HG03108 (cell line): ENCODE measurements around the gene RASGEF1C.
"Not testable (repeated sequence)": the region's sequence is repeated elsewhere in the genome, so short reads cannot be mapped to it uniquely, and the experiment has no call there.

ENCODE experiments used
- ATAC-seq: cut with Tn5 transposase; IDR thresholded peaks from one replicate; pipeline ENCODE4 v1.9.1; 2021; ENCODE audit warnings: moderate library complexity; ENCODE audit not compliant: unreplicated experiment

Gene RASGEF1C

DNA sequence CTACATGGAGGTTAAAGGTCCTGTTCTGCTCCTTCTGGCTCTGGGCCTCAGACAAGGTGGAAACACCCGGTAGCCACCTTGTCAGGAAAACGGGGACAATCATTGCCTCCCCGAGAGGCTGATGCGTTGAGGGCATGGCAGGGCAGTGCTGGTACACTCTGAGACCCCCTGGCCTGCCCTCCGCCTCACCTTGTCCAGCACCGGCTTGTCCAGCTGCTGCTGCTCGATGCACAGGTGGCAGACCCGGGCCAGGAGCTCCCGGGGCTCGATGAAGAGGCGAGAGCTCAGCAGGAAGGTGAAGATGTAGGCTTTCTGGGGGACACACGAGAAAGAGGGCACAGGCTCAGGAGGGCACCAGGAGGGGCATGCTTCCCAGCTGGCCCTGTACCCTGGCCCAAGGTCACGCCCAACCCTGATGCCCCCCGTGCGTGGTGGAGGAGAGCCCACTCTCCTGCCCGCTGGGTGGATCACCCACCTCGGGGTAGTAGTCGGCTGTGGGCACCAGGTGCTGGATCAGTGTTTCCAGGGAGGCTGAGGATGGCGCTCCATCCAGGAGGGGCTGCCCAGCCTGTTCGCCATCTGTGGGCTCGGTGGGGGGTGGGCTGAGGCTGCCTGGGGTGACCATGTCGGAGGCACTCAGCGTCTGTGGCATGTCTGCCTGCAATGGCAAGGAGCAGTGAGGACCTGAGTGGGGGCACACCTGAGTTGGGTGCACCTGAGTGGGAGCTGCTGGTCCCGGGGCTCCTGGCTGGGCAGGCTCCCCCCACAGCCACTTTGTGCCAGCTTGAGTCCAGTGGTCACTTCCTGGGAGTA, 71.4 kb downstream of the RASGEF1C start:
- no peak for ATAC-seq

DNA sequence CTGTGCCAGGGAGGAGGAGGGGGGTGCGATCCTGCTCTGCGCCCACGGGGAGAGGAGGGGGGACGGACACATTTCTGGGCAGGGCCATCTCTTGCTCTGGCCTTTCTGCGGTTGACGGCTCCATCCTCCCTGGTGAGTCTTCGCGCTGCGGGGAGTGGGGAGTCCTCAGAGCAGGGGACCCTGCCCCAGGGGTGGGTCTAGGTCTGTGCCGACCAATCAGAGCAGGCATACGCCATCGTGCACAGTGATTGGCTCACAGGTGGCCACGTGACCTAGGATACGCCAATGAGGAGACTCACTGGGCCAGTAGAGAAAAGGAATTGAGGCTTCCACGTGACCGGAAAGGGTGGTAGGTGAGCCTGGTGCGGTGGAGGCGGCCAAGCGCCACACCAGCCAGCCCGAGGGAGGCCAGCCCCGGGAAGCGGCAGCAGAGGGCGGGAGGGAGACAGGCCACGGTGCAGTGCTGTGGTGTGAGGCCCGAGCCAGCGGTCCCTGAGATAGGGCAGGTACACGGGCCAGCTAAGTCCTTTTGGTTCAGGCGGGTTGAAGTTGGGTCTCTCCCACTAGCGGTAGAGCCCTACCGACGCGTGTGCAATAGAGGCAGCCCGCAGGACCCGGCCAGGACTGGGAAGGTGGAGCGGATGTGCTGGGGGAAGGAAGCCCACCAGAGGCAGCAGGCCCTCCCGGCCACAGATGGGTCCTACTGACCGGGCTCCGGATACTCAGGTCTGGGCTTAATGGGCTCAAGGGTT, 72.2 kb downstream of the RASGEF1C start:
- no peak for ATAC-seq

DNA sequence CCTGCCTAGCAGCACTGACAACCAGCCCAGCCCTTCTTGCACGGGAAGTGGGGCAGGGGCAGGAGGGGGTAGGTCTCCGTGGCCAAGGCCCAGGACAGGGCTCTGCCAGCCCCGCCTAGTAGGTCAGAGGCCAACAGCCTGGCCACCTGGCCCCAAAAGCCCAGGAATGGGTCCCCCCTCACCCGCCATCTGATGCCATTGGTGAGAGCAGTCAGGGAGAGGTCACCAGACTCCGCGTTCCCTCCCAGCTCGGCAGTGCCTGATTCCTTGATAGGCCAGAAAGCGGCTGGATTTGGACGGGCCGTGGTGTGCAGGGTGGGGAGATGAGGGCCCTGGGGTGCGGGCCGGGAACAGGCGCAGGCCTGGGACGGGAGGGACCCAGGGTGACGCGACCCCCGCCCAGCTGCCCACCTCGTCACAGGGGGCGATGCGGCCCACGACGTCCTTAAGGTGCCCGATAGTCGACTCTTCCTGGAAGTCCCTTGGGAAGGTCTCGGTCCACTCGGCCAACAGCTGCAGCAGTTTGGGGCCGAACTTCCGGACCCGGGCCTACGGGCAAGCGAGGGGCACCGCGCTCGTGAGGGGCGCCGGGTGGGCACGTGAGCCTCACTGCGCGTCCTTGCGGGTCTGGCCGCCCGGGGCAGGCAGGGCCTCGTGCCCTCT, 72.9 kb downstream of the RASGEF1C start:
- ATAC-seq, result no peak

DNA sequence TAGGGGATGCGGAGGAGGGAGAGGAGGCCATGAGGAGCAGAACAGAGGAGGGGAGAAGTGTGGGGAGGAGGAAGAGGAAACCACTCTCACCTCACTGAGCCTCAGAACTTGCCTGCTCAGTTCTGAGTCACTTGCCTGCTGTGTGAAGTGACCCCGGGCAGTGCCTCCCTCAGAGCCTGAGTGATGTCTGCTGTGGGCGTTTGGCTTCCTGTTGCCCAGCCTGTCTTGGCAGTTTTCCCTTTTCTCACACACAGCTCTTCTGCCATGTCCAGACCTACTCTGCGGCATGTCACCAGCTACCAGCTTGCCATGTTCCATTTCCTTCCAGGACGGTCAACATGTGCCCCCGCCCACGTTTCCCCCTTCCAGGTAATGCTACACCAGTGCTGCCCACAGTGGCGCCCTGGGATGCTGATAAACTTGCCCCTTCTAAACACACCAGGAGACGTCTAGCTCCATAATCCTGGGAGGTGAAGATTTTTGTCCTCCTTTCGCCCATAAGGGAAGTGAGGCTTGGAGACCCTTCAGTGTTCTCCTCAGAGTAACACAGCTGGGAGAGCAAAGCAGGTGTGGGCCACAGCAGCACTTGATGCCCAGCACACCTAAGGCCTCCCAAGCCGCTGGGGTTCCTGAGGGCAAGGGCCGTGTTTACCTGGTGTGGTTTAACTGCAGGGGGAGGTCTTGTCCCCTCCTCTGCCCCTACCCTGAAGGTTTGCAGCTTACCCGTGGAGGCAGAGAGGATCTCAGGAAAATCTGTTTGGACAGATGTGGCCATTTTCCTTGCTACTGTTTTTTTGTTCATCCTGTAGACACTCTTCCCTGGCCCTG, 73.7 kb downstream of the RASGEF1C start:
- ATAC-seq, result no peak

DNA sequence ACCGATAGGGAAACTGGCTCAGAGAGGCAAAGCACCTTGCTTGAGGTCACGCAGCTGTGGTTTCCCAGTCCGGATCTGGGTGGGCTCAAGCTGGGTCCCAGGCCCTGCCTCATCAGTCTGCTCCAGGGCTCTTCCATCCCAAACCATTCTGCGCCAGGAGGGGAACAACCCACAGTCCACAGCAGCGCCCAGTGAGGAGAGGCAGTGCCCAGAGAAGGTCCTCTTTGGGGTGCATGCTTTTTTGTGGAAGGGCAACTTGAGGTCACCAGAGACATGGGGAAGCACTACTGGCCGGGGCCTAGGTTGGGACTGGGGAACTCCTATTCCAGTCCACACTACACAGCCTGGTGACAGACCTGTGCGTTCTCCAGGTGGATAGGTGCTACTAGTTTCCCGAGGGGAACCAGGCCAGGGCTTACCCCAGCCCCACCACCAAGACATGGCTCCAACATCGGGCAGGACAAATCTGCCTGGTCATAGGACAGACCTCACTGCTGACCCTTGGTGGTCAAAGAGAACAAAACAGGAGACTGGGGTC, 75.0 kb downstream of the RASGEF1C start:
- ATAC-seq, result no peak

DNA sequence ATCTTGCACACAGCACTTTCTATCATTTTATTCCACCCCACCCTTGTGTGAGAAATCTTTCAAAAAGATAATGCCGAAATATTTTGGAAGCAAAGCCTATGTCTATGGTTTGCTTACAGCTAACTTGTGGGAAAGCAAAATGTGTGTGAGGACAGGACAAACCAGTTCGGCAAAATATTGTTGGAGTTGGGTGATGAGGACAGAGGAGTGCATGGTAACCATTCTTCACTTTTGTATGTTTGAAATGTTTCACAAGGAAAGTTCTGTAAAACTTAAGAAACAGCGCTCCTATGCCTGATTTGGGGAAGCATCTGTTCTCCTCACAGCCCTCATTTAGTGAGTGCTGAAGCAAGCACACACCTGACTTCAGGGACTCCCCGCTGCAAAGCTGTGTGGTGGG, 75.5 kb downstream of the RASGEF1C start:
- no peak for ATAC-seq

DNA sequence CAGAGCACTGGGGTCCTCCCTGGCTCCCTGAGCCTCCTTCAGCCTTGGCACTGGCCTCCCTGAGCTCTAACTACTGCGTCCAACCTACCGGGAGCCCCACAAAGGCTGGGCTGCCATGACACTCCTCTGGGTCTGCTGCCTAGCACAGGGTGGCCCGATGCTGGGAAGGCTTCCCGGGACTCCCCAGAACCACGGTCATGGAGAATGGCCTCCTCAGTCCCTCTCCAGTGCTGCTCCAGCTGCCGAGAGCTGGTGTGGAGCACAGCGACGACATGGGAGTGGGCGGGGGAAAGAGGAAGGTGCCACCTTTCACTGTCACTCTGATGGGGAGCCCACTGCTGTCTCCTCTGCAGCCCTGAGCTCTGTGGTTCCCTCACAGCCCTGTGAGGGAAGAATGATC, 76.0 kb downstream of the RASGEF1C start:
- no peak for ATAC-seq

DNA sequence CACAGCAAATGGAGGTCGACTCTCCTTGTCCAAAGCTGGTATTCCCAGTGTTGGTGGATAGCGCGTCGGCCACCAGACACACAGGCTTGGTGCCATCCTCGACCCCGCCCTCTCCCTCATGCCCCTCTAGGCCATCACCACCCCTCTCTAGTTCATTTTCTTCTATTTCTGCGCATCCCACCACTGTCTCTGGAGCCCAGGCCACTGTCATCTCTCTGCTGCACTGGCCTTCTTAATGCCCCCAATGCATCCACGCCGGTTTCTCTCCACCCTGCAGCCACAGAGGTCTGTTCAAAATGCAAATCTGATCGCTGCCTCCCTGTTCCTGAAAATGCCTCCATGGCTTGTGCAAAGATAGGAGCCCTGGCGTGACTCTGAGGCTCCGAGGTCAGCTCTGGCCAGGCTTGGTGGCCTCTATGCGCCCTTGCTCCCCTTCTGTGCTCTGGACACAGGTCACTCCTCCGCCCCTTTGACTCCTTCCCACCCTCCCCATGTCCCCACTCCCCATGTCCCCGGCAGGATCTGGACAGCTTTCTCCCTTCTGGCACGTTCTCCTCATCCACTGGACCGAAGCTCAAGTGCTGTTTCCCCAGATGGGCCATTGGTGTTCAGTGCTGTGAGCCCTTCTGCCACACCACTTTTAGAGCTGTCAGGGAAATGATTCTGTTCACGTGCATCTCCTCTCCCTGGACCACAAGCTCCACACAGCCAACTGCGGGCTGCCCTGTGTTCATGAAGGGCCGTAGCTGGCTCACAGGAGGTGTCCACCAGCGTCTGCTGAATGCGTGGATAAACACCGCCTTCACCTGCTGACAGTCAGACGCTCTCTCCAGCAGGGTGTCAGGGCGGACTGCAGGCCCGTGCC, 77.9 kb downstream of the RASGEF1C start:
- ATAC-seq, result no peak

DNA sequence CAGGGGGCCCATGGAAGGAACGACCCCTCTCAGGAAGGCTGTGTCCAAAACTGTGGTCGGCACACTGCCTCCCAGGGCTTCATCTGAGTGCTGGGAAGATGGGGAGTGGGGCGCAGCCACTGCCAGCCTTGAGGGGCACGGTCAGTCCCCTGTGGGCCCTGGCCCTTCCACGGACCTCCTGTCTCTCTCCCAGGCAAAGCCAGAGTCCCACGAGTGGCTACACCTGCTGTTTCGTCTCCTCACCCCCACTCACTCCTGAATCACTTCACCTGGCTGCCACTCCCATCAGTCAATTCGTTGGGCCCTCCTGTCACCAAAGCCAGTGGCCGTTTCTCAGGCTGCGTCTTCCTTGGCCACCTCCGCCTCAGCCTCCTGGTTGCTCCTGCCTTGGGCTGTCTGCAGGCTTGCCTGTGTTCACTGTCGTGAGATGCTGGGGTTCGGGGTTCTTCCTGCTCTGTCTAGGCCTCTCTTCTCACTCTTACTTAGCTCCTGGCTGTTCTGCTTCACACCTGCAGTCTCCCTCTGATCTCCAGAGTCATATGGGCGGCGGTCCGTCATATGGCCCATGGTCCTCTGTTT, 78.6 kb downstream of the RASGEF1C start:
- ATAC-seq, result no peak

DNA sequence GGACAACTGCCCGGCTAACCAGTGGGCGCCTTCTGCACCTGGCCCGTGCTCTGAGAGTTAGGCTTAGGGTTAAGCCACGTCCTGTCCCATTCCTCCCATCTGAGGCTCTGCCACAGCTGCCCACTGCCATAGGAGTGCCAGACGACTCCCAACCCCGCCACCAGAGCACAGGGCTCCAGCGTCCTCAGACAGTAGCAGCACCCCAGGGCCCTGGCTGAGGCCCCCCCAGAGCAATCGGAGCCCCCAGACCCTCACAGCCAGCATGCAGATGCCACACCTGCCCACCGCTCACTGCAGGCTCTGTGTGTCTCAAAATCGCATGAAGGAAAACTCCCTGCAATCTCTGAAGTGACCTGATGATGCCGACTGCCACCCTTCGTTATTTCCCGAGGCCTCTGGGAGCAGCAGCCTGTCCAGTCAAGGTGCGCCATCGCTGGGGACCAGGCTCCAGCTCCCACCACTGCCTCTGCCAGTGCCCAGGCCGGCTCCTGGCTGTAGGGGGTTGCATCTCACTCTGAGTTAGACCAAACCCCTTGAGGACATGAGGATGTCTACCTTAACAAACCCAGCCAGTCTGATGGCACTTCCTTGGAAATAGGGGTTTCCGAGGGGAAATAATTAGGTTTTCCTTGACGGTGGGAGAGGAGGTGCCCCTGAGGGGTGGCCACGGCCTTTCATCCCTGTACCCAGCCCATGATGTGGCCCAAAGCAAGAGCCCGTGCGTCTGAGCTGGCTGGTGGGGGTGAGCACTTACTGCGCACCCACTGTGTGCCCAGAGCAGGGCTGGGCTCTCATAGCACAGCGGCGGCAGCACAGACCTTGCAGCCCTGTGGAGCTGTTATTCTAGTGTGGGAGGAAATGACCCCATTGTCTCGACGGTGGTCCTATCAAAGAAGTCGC, 79.5 kb downstream of the RASGEF1C start:
- no peak for ATAC-seq

DNA sequence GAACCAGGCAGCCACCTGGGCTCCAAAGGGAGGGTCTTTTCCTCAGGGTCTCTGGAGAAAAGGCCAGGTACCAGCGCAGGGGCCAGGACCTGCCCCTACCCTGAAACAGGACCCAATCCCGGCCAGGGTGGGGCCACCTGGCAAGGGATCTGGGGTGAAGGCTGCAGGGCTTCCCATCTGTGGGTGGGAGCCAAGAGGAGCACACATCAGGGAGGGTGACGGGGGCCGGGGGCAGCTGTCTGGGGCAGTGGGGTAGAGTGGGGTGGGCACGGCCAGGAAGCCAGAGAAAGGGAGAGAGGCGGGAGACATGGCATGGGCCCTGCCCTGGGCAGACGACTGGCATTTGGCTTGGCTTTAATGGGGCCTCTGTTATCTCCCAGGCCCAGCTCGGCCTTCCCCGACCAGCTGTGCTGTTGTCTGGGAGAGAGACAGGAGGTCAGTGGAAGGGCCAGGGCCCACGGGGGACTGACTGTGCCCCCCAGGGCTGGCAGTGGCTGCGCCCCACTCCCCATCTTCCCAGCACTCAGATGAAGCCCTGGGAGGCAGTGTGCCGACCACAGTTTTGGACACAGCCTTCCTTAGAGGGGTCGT, 80.2 kb downstream of the RASGEF1C start:
- ATAC-seq, result no peak

DNA sequence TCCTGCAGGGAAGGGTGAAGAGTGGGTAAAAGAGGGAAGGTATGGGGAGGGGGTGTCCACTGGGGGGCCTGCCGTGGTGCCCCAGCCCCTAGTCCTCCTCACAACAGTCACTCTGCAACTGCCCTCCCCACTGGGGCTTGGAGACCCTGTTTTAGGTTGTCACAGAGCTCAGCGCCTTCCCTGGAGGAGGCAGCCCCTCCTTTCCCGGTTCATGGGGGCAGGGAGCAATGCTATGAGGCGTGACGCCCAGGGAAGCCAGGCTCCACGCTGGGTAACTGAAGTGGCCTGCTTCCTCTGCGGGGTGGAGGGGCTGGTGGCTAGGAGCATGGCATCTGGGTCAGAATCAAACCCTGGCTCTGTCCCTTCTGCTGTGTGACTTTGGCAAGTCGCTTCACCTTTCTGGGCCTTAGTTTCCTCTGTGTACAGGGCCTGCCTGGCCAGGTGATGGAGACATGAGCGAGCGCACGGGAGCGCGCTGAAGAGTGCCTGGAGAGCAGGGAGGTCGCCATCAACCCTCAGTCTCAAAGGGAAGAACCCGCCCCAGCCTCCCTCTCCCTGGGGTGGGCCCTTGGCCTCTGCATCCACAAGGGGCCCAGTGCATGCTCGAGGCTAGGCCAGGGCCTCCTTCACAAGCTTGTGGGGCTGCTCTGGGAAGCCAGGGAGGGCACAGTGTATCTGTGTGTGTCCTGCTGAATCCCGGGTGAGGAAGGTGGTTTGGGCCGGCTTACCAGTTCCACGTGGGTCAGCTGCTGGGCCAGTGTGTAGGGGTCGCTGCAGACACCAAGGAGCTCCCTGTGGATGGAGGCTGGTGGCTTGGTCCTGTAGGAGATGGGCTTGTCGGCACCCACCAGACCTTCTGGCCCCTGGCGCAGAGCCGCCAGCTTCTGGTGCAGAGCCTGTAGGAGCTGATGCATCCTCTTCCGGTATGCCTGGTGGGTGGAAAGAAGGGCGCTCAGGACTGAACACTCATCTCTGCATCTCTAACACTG, 81.0 kb downstream of the RASGEF1C start:
- ATAC-seq, result no peak

DNA sequence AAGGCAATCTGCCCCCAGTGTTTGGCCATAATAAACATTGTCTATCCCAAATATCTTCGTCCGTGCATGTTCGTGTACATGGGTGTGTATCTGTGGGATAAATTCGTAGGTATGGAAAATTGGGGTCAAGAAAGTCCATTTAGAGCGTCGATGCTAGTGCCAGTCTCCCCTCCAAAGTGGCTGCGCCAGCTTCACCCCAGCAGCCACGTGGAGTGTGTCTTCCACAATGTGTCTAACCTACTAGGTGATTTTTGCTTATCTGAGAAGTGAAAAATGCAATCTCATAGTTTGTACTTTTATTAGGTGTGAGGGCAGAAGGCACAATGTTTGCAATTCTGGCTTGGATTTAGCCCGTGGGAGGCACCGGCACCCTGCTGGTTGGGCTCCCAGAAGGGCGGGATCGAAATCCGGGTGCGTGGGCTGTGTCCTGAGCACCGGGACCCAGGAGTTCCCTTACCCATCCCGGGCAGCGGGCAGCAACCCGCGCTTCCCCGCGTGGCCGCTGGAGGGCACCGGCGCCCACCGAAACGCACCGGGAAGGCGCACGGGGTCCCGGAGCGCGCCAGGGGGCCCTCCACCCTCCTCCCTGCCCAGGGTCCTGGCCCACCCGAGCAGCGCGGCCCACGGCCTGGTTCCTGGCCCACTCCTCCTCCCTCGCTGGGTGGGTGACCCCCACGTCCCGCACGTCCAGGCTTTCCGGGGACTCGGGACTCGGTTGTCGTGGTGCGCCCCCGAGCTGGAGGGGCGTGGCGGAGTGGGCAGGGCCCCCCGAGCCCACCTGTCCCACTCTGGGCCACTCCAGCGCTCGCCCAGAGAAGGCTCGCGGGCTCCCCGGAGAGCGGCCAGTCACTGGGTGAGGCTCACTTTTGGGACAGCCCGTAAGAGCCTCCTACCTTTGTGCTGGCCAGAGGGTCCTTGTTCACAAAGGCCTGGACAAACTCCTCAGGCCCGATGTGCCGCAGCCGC, 82.0 kb downstream of the RASGEF1C start:
- ATAC-seq, result no peak

DNA sequence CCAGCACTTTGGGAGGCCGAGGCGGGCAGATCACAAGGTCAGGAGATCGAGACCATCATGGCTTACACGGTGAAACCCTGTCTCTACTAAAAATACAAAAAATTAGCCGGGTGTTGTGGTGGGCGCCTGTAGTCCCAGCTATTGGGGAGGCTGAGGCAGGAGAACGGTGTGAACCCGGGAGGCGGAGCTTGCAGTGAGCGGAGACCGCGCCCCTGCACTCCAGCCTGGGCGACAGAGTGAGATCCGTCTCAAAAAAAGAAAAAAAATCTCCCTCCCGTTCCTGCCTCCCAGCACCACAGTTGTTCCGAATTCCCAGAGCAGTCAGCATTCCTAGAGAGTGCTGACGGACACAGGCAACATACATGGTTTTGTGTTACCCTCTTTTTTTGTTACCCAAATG, 82.9 kb downstream of the RASGEF1C start:
- ATAC-seq, result not testable (repeated sequence)

DNA sequence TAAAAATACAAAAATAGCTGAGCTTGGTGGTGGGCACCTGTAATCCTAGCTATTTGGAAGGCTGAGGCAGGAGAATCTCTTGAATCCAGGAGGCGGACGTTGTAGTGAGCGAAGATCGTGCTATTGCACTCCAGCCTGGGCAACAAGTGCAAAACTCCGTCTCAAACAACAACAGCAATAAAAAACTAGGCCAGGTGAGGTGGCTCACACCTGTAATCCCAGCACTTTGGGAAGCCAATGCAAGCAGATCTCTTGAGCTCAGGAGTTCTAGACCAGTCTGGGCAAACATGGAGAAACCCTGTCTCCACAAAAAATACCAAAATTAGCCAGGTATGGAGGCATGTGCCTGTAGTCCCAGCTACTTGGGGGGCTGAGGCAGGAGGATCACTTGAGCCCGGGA, 84.3 kb downstream of the RASGEF1C start:
- ATAC-seq, result not testable (repeated sequence)

DNA sequence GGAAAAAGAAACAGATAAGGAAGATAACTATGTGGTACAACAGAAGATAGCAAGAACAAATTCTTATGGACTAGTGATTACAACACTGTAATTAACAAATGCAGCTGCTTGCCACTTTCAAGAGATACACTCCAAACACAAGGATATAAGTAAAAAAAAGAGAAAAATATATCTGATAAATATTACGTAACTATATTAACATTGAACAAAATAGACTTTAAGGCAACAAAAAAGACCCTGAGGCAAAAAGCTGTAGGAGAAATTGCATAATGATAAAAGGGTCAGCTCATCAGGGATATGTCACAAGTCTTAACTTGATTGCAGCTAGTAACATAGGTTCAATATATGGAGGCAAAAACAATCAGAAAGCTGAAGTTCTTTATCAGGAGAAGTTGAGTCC, 86.1 kb downstream of the RASGEF1C start:
- no peak for ATAC-seq
